ENCODE measurements around the gene GOLGB1. TPM values are rescaled to one million over a fixed set of nuclear protein-coding genes. Genes with fewer than 3 reads are reported as not detected.

GOLGB1 gene
- total RNA-seq, 1 experiment from 2014 or later, result 31.4 TPM

DNA sequence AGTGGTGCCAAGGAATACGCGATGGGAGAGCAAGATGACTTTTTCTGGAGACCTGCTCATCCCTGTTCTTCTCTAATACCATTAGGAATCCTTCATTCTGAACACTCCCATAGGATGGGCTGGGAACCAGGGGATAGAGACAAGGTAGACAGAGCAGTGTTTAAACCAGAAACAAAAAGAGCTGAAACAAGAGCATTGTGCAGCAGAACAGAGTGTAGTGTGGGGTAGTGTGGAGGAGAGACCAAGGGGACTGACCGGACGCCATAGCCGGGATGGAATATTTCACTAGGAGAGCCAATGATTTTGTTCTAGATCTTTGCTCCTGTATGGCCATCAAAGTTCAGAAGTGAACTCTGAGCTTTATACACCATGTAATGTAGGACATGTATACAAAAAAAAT, 104.5 kb downstream of the GOLGB1 start:
- H2AFZ ChIP-seq (ENCODE audit: low read length), result no peak overlapping the region
- H3K9me3 ChIP-seq (ENCODE audit: control insufficient read depth, low read depth, low read length), result no peaks in the 10 kb centered on the region
- no peak overlapping the region for H3K4ac ChIP-seq (ENCODE audit: low read depth, low read length)
- H3K79me1 ChIP-seq (ENCODE audit: insufficient read depth, low read depth, low read length, poor library complexity, severe bottlenecking), result no peaks in the 10 kb centered on the region
- no peak overlapping the region for H2BK20ac ChIP-seq (ENCODE audit: low read depth, low read length, poor library complexity, severe bottlenecking)
- H2BK5ac ChIP-seq (ENCODE audit: insufficient read length, low read length), result no peak overlapping the region
- H4K8ac ChIP-seq (replicated peaks; ENCODE audit: insufficient read length, low read depth, low read length), result no peak overlapping the region
- no peak overlapping the region for H3K14ac ChIP-seq (ENCODE audit: insufficient read depth, low read length)
- no peak overlapping the region for H3K56ac ChIP-seq (ENCODE audit: insufficient read length, low read depth, low read length)
- H2BK15ac ChIP-seq (ENCODE audit: low read depth, low read length), result no peak overlapping the region
- H3K9ac ChIP-seq (ENCODE audit: extremely low read depth, insufficient read length, low read length), result no peak overlapping the region
- no peak overlapping the region for H4K91ac ChIP-seq (ENCODE audit: insufficient read length, low read depth, low read length)
- TF ChIP-seq, protein P1, sequence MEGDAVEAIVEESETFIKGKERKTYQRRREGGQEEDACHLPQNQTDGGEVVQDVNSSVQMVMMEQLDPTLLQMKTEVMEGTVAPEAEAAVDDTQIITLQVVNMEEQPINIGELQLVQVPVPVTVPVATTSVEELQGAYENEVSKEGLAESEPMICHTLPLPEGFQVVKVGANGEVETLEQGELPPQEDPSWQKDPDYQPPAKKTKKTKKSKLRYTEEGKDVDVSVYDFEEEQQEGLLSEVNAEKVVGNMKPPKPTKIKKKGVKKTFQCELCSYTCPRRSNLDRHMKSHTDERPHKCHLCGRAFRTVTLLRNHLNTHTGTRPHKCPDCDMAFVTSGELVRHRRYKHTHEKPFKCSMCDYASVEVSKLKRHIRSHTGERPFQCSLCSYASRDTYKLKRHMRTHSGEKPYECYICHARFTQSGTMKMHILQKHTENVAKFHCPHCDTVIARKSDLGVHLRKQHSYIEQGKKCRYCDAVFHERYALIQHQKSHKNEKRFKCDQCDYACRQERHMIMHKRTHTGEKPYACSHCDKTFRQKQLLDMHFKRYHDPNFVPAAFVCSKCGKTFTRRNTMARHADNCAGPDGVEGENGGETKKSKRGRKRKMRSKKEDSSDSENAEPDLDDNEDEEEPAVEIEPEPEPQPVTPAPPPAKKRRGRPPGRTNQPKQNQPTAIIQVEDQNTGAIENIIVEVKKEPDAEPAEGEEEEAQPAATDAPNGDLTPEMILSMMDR (conservative IDR thresholded peaks at IDR 0.05), result no peak
- H3K4me2 ChIP-seq (ENCODE audit: insufficient read depth, insufficient read length, low read length), result no peak overlapping the region
- no peak for DNase-seq
- Mint-ChIP-seq H3K36me3 (ENCODE audit: insufficient read depth in 1 of 3, low read depth in 3 of 3) (no peaks in the 10 kb centered on the region), H3K9me3 (peaks cover 0 to 4% of the 10 kb centered on the region in 2 experiments; a peak in 1 of 5 replicates), H3K4me1 (peaks cover 22 to 24% of the 10 kb centered on the region in 2 experiments), H3K4me3 (no peak overlapping the region), H3K27me3 (ENCODE audit: low read depth) (no peaks in the 10 kb centered on the region), H3K27ac (no peak overlapping the region)
- no peak overlapping the region for H2AK5ac ChIP-seq (ENCODE audit: insufficient read length, low read length)
- no peak overlapping the region for H3K18ac ChIP-seq (ENCODE audit: insufficient read length, low read depth, low read length)
- no peaks in the 10 kb centered on the region for H3K79me2 ChIP-seq (ENCODE audit: insufficient read depth, low read length)
- no peak overlapping the region for H2BK120ac ChIP-seq (ENCODE audit: low read depth, low read length, poor library complexity, severe bottlenecking)
- H3K27me3 ChIP-seq (ENCODE audit: insufficient read depth, low read length), result no peaks in the 10 kb centered on the region
- no peaks in the 10 kb centered on the region for H3K23me2 ChIP-seq (ENCODE audit: insufficient read length, low read depth, low read length, poor library complexity, severe bottlenecking)
- no peak overlapping the region for H3T11ph ChIP-seq (ENCODE audit: low read length)
- no peak overlapping the region for H2BK12ac ChIP-seq (ENCODE audit: insufficient read length, low read depth, low read length)
- no peaks in the 10 kb centered on the region for H4K20me1 ChIP-seq (ENCODE audit: control insufficient read depth, insufficient read depth, insufficient read length)
- H3K23ac ChIP-seq (ENCODE audit: insufficient read length, low read depth, low read length), result no peak overlapping the region
- peaks cover 7% of the 10 kb centered on the region; the same call in 1 of the 2 replicates for H3K4me1 ChIP-seq (ENCODE audit: insufficient read depth, low read length)
- WGBS (ENCODE audit: extremely low coverage, insufficient read length, low lambda C conversion rate), result no CpG with 5 or more reads among the region's 5 CpGs
- no peak overlapping the region for H3K27ac ChIP-seq (ENCODE audit: insufficient read length, low read depth, low read length)
- H4K5ac ChIP-seq (ENCODE audit: insufficient read length, low read depth, low read length), result no peak overlapping the region
